Neural cell (in vitro differentiated cells): ENCODE measurements around the gene NRL.

ENCODE experiments used
- EZH2 ChIP-seq: fragments of 200-600, 300-800 bp; shearing (Covaris generic), sonication (generic); IDR thresholded peaks from 2 replicates; pipeline ENCODE4 v1.6.1; 2014; ENCODE audit warnings: antibody characterized with exemption, low read length, borderline replicate concordance, mild to moderate bottlenecking; ENCODE audit not compliant: insufficient read depth, poor library complexity, severe bottlenecking
- MXI1 ChIP-seq: fragments of 450-650 bp; conservative IDR thresholded peaks from 2 replicates; pipeline ENCODE4 v1.6.1; 2014; ENCODE audit warnings: antibody characterized with exemption, mild to moderate bottlenecking; ENCODE audit not compliant: poor library complexity, severe bottlenecking
- POLR2AphosphoS5 ChIP-seq: IDR thresholded peaks from 2 replicates; pipeline ENCODE4 v1.6.1; 2012
- TAF1 ChIP-seq: IDR thresholded peaks from 2 replicates; pipeline ENCODE4 v1.6.1; 2012; ENCODE audit warnings: low read depth
- TF ChIP-seq, protein P1 (sequence below): fragments of 450-650 bp; IDR thresholded peaks from 2 replicates; pipeline ENCODE4 v1.5.1; 2014; ENCODE audit warnings: antibody characterized with exemption, mild to moderate bottlenecking, moderate library complexity; ENCODE audit not compliant: poor library complexity, severe bottlenecking
- TF ChIP-seq, protein P2 (sequence below): IDR thresholded peaks from 2 replicates; pipeline ENCODE4 v1.6.1; 2012; ENCODE audit warnings: borderline replicate concordance

DNA sequence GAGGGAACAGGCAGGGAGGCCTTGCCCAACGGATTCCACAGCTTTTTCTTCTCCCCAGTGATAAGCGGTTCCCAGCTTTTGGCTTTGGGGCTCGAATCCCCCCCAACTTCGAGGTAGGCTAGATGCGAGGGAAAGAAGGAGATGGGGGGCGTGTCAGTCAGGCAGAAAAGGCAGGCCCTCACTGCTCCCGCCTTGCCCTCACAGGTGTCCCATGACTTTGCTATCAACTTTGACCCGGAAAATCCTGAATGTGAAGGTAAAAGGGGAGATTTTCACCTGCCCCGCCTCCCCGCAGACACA is 38.5 kb downstream of the NRL start:
- TF ChIP-seq, protein P1, sequence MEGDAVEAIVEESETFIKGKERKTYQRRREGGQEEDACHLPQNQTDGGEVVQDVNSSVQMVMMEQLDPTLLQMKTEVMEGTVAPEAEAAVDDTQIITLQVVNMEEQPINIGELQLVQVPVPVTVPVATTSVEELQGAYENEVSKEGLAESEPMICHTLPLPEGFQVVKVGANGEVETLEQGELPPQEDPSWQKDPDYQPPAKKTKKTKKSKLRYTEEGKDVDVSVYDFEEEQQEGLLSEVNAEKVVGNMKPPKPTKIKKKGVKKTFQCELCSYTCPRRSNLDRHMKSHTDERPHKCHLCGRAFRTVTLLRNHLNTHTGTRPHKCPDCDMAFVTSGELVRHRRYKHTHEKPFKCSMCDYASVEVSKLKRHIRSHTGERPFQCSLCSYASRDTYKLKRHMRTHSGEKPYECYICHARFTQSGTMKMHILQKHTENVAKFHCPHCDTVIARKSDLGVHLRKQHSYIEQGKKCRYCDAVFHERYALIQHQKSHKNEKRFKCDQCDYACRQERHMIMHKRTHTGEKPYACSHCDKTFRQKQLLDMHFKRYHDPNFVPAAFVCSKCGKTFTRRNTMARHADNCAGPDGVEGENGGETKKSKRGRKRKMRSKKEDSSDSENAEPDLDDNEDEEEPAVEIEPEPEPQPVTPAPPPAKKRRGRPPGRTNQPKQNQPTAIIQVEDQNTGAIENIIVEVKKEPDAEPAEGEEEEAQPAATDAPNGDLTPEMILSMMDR, result no peak
- no peak for TF ChIP-seq EZH2
- TF ChIP-seq, protein P2, sequence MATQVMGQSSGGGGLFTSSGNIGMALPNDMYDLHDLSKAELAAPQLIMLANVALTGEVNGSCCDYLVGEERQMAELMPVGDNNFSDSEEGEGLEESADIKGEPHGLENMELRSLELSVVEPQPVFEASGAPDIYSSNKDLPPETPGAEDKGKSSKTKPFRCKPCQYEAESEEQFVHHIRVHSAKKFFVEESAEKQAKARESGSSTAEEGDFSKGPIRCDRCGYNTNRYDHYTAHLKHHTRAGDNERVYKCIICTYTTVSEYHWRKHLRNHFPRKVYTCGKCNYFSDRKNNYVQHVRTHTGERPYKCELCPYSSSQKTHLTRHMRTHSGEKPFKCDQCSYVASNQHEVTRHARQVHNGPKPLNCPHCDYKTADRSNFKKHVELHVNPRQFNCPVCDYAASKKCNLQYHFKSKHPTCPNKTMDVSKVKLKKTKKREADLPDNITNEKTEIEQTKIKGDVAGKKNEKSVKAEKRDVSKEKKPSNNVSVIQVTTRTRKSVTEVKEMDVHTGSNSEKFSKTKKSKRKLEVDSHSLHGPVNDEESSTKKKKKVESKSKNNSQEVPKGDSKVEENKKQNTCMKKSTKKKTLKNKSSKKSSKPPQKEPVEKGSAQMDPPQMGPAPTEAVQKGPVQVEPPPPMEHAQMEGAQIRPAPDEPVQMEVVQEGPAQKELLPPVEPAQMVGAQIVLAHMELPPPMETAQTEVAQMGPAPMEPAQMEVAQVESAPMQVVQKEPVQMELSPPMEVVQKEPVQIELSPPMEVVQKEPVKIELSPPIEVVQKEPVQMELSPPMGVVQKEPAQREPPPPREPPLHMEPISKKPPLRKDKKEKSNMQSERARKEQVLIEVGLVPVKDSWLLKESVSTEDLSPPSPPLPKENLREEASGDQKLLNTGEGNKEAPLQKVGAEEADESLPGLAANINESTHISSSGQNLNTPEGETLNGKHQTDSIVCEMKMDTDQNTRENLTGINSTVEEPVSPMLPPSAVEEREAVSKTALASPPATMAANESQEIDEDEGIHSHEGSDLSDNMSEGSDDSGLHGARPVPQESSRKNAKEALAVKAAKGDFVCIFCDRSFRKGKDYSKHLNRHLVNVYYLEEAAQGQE, result no peak
- TF ChIP-seq MXI1, result no peak
- no peak for TF ChIP-seq TAF1
- TF ChIP-seq POLR2AphosphoS5, result no peak
